Regular cardiac myocyte (primary cell): Measurements from ENCODE around the gene CBS. TPM values are rescaled to one million over a fixed set of nuclear protein-coding genes. Genes with fewer than 3 reads are reported as not detected.

Source experiments
- total RNA-seq: library from RNA; depleted of rRNA; stranded (reverse); fragments of >200 nt; gene quantifications from 2 replicates; pipeline ENCODE4 v1.2.3, GENCODE V29; 2014

CBS gene
- total RNA-seq, result 24.2 and 47.0 TPM in 2 replicates

GRCh38 chr21:43075170-43076022 lies at the start of gene CBS:
CBS (minus strand) TSS chr21:43075835; CDS start chr21:43072193, 3,642 bp downstream.

DNA sequence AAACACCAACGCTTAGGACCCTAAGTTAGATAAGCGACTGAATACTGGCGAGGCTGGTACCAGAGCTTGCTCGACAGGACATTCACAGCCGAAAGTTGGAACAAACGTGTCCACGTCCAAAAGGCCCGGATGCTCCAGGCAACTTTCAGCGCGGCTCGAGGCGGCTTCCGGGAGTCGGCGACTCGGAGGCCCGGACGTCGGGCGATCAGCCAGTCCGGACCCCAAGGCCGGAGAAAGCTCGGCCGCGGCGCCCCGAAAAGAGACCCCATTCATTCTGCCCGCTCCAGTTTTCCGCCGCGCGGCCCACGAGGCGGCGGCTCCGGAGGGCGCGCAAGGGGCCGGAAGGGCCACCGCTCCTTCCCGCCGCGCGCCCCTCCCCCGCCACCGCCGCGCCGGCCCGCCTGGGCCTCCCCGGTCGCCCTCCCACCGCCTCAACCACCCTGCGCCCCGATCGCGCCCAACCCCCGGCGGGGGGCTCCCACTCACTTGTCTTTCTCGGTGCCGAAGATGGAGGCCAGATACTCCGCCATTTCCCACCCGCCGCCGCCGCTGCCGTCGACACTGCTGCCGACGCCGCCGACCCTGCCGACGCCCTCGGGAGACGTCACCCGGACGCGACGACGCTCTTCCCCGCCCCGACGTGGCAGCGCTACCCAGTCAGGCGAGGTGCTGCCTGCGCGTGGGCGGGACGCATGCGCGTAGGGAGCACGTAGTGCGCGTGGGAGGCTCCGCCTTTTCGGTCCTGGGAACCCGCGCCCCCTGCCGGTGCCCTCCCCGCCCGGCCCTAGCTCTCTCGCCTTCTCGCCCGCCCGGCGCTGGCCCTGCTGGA lies 31.5 kb upstream of the CBS start, which contains the start of gene U2AF1:
Gene U2AF1 (minus strand): TSS at position 606 of the 829 bp plus-strand sequence. CDS start 76 bp downstream, at position 530.

Other genes starting within 250 kb of the CBS start
- 7.6 and 15.1 TPM in 2 replicates for gene WDR4, start 196.3 kb downstream of the CBS start, total RNA-seq
- 63.1 and 65.6 TPM in 2 replicates for gene NDUFV3, start 182.5 kb downstream of the CBS start, total RNA-seq
- under 0.01 TPM in 1 of 2 replicates, not detected in the other for gene ERVH48-1, start 150.2 kb downstream of the CBS start, total RNA-seq
- 6.5 and 14.8 TPM in 2 replicates for gene PKNOX1, start 101.3 kb downstream of the CBS start, total RNA-seq
- gene U2AF1, start 31.7 kb upstream of the CBS start, total RNA-seq, result 13.5 and 33.4 TPM in 2 replicates
- gene CRYAA, start 93.2 kb upstream of the CBS start, total RNA-seq, result not detected in 2 replicates